ENCODE measurements around the gene MYOZ3. TPM values are rescaled to one million over a fixed set of nuclear protein-coding genes. Genes with fewer than 3 reads are reported as not detected.

MYOZ3 gene
- total and polyA plus RNA-seq, 2 of the 8 experiments (the other 6 are each of a cell fraction or from before 2014, with no cell fraction given): 9.6 to 19.1 TPM

DNA sequence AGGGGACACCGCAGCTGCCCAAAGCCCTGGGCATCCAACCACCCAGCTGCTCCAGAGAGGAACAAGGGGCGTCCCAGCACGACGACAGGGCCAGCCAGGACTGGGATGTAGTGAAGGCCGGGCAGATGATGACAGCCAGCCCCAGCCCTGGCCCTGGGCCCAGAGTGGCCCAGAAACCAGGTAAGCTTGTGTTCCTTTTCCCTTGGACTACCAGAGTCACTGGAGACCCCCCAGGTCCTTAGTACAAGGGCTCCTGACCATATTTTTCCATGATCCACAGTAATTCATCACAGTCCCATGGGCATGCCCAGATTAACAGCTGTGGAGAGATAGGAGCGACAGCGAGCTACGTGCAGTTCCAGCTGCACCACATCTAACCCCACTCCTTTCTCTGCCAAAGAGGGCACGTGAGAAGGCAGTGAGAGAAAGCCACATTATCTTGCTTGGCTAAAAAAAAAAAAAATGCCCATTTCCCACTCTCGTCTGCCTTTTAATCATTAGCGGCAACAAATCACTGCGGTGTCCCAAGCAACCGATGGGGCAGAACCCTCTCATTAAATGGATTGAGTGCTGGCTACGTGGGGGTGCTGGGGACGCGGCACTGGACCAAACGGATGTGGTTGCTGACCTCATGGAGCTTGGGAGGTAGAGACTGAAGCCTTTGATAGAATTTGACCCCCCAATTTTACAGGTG lies 42.3 kb upstream of the MYOZ3 start:
- Histone ChIP-seq H3K4ac (replicated peaks; ENCODE audit: insufficient read length, low read depth, low read length) (no peak overlapping the region), H3K4me2 (ENCODE audit: insufficient read depth in 1 of 2, low read depth in 2 of 2, low read length in 2 of 2) (no peak overlapping the region), H4K91ac (replicated peaks; ENCODE audit: insufficient read length, low read length) (no peak overlapping the region), H3K79me2 (ENCODE audit: control insufficient read depth in 1 of 2, insufficient read depth in 2 of 2, low read length in 2 of 2) (no peaks in the 10 kb centered on the region), H2BK20ac (ENCODE audit: low read length) (no peak overlapping the region), H2AFZ (ENCODE audit: low read length) (no peak overlapping the region), H3K9me3 (ENCODE audit: insufficient read depth in 2 of 2, low read depth in 1 of 2, low read length in 1 of 2) (no peaks in the 10 kb centered on the region), H3K27ac (ENCODE audit: low read depth, low read length) (no peak overlapping the region), H2BK12ac (ENCODE audit: low read depth, low read length) (no peak overlapping the region), H3K23ac (ENCODE audit: insufficient read length) (no peak overlapping the region), H3K18ac (ENCODE audit: extremely low read depth, low read length) (no peak overlapping the region), H2BK15ac (ENCODE audit: low read length) (no peak overlapping the region), H4K8ac (ENCODE audit: extremely low read depth, insufficient read depth, low read length) (0 out of 2 replicates have a peak overlapping the region, but pooled peaks have one; percentile 26), H4K20me1 (replicated peaks in 1 of 2; ENCODE audit: control insufficient read depth in 1 of 2, insufficient read depth in 2 of 2, low read length in 2 of 2) (no peaks in the 10 kb centered on the region), H2BK5ac (ENCODE audit: low read depth, low read length) (no peak overlapping the region), H4K5ac (ENCODE audit: insufficient read length, low read depth, low read length) (no peak overlapping the region), H3K23me2 (ENCODE audit: low read depth, low read length) (no peaks in the 10 kb centered on the region; the same call in 1 of the 2 replicates), H3K56ac (replicated peaks; ENCODE audit: insufficient read length, low read depth, low read length) (no peak overlapping the region), H2AK5ac (ENCODE audit: low read depth, low read length) (no peak overlapping the region), H3K9ac (replicated peaks in 1 of 4; ENCODE audit: extremely low read depth in 1 of 4, low read depth in 3 of 4, low read length in 3 of 4) (no peak overlapping the region), H3K4me3 (ENCODE audit: extremely low read depth in 1 of 4, insufficient read depth in 2 of 4, low read depth in 3 of 4, low read length in 4 of 4) (no peak overlapping the region), H3K27me3 (replicated peaks in 1 of 4; ENCODE audit: control insufficient read depth in 3 of 4, extremely low read depth in 1 of 4, insufficient read depth in 3 of 4, low read length in 3 of 4) (peaks cover 0 to 10% (median 3%) of the 10 kb centered on the region in 4 experiments; a peak in 3 of 7 replicates), H3K36me3 (ENCODE audit: control insufficient read depth in 2 of 4, insufficient read depth in 4 of 4, low read length in 3 of 4) (no peaks in the 10 kb centered on the region), H3K79me1 (ENCODE audit: low read depth, low read length) (no peaks in the 10 kb centered on the region), H3K4me1 (replicated peaks in 1 of 4; ENCODE audit: control insufficient read depth in 3 of 4, insufficient read depth in 4 of 4, low read length in 3 of 4) (peaks cover 0 to 19% (median 11%) of the 10 kb centered on the region in 4 experiments; a peak in 5 of 7 replicates), H2BK120ac (replicated peaks; ENCODE audit: low read depth, low read length) (no peak overlapping the region), H3K14ac (ENCODE audit: insufficient read length) (no peak overlapping the region)
- DNase-seq (ENCODE audit: low read depth in 1 of 2, low spot score in 2 of 2) (no peak), FAIRE-seq (no peak)
- POLR2A ChIA-PET (ENCODE audit: partially characterized antibody): interaction anchor here (0.5 to 1.4 kb wide), 5 partner anchors 38 to 228 kb away, joined by 3 read pairs; partner anchors contain the start of gene RPS14
- WGBS, 2 experiments (ENCODE audit: extremely low coverage in 1 of 2, insufficient coverage in 1 of 2, insufficient read length in 1 of 2, insufficient replicate concordance in 2 of 2, low coverage in 1 of 2, low lambda C conversion rate in 2 of 2, missing lambda C conversion rate in 1 of 2): 94% methylated on average over 17 of the region's 17 CpGs; no CpG with 5 or more reads in 1 of the 2 experiments
- CTCF ChIA-PET (ENCODE audit: partially characterized antibody): interaction anchor here (0.6 to 10.4 kb wide), 11 partner anchors 7 to 109 kb away, joined by 3 to 72 read pairs (median 3); no protein-coding TSS in a partner anchor
- TF ChIP-seq RNF2 (IDR thresholded peaks at IDR 0.05; ENCODE audit: borderline replicate concordance, low read depth, low read length, missing control alignments, poor library complexity, severe bottlenecking) (no peak), CBX5 (IDR thresholded peaks at IDR 0.05; ENCODE audit: low read depth, low read length) (no peak), TEAD4 (IDR thresholded peaks at IDR 0.05; ENCODE audit: low read depth, low read length) (no peak), CEBPB (IDR thresholded peaks at IDR 0.05; ENCODE audit: low read depth, low read length) (no peak), CREB1 (IDR thresholded peaks at IDR 0.05) (no peak), PHF8 (conservative IDR thresholded peaks at IDR 0.05; ENCODE audit: low read depth, low read length) (no peak), JUND (IDR thresholded peaks at IDR 0.05; ENCODE audit: low read length) (no peak)
- TF ChIP-seq, protein P1, sequence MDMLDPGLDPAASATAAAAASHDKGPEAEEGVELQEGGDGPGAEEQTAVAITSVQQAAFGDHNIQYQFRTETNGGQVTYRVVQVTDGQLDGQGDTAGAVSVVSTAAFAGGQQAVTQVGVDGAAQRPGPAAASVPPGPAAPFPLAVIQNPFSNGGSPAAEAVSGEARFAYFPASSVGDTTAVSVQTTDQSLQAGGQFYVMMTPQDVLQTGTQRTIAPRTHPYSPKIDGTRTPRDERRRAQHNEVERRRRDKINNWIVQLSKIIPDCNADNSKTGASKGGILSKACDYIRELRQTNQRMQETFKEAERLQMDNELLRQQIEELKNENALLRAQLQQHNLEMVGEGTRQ (IDR thresholded peaks at IDR 0.05; ENCODE audit: low read length): no peak
